GM12878 (cell line): ENCODE results near the gene TMEM253. TPM values are rescaled to one million over a fixed set of nuclear protein-coding genes. Genes with fewer than 3 reads are reported as not detected.
A peak's percentile ranks its signal among the peaks of the same experiment; 100 is the strongest.

Experiments
- CBFB ChIP-seq: IDR thresholded peaks from 2 replicates; pipeline ENCODE4 v1.6.1; 2016; ENCODE audit warnings: antibody characterized with exemption, low read depth
- CBX3 ChIP-seq: fragments of 200-600 bp; sonication (generic); IDR thresholded peaks from 2 replicates; pipeline ENCODE4 v1.6.1; 2016; ENCODE audit warnings: low read depth, borderline replicate concordance
- CREM ChIP-seq: IDR thresholded peaks from 2 replicates; pipeline ENCODE4 v1.6.1; 2014; ENCODE audit warnings: antibody characterized with exemption, low read depth
- FOS ChIP-seq: IDR thresholded peaks from 3 replicates; pipeline ENCODE4 v1.6.1; 2011; ENCODE audit warnings: borderline replicate concordance; ENCODE audit not compliant: insufficient read length; ENCODE audit errors: extremely low read depth
- FOXM1 ChIP-seq: IDR thresholded peaks from 2 replicates; pipeline ENCODE4 v1.6.1; 2012; ENCODE audit warnings: low read depth, mild to moderate bottlenecking, inconsistent platforms, low read length, moderate library complexity
- GABPA ChIP-seq: IDR thresholded peaks from 2 replicates; pipeline ENCODE4 v1.6.1; 2014; ENCODE audit warnings: antibody characterized with exemption, low read depth, mild to moderate bottlenecking, inconsistent platforms
- GATAD2B ChIP-seq: fragments of 450-650 bp; conservative IDR thresholded peaks from 2 replicates; pipeline ENCODE4 v1.6.1; 2017; ENCODE audit warnings: low read depth, mild to moderate bottlenecking, moderate library complexity
- HCFC1 ChIP-seq: fragments of 150-350 bp; IDR thresholded peaks from 2 replicates; pipeline ENCODE4 v1.6.1; 2014; ENCODE audit warnings: low read length
- JUND ChIP-seq: IDR thresholded peaks from 2 replicates; pipeline ENCODE4 v1.6.1; 2012; ENCODE audit warnings: low read depth, mild to moderate bottlenecking, low read length, improper control_type of control experiment, moderate library complexity
- NFYA ChIP-seq: IDR thresholded peaks from 2 replicates; pipeline ENCODE4 v1.6.1; 2011; ENCODE audit warnings: low read depth, mild to moderate bottlenecking, low read length, improper control_type of control experiment, borderline replicate concordance
- PML ChIP-seq: IDR thresholded peaks from 2 replicates; pipeline ENCODE4 v1.6.1; 2012; ENCODE audit warnings: low read length, inconsistent platforms
- POLR2AphosphoS2 ChIP-seq: IDR thresholded peaks from 2 replicates; pipeline ENCODE4 v1.6.1; 2011; ENCODE audit warnings: low read depth, mild to moderate bottlenecking, low read length, improper control_type of control experiment, moderate library complexity
- SMARCA5 ChIP-seq: fragments of 450-650 bp; IDR thresholded peaks from 2 replicates; pipeline ENCODE4 v1.6.1; 2017; ENCODE audit warnings: mild to moderate bottlenecking
- STAT3 ChIP-seq: IDR thresholded peaks from 2 replicates; pipeline ENCODE4 v1.6.1; 2011; ENCODE audit warnings: low read depth, low read length, improper control_type of control experiment
- YBX1 ChIP-seq: fragments of 450-650 bp; IDR thresholded peaks from 2 replicates; pipeline ENCODE4 v1.6.1; 2016; ENCODE audit warnings: antibody characterized with exemption
- ZBED1 ChIP-seq: IDR thresholded peaks from 2 replicates; pipeline ENCODE4 v1.6.1; 2016; ENCODE audit warnings: borderline replicate concordance
- ZNF24 ChIP-seq: fragments of 450-650 bp; IDR thresholded peaks from 2 replicates; pipeline ENCODE4 v1.6.1; 2017; ENCODE audit warnings: antibody characterized with exemption, mild to moderate bottlenecking
- polyA plus RNA-seq, 11 experiments: library from polyadenylated mRNA; depleted of rRNA in 4 of 11; unstranded in 6 of 11; stranded (reverse) in 5 of 11; fragments of >200 nt; fragmentation: Nextera tagmentation in 4 of 11; fragmentation: Illumina TruSeq in 1 of 11; extraction: Ambion mirVana in 4 of 11; extraction: Trizol in 1 of 11; gene quantifications; 1 replicate in 1 of 11; 2 replicates in 10 of 11; pipeline versions ENCODE4 v1.2.1 to v1.2.3, GENCODE V29; 2011 to 2016; ENCODE audit warnings: inconsistent platforms in 2 of 11, missing spikeins in 2 of 11, low read depth in 1 of 11
- total RNA-seq, 4 experiments: library from RNA; depleted of rRNA in 3 of 4; stranded (reverse); fragments of >200 nt in 3 of 4; fragmentation: Illumina TruSeq in 1 of 4; extraction: Trizol in 1 of 4; gene quantifications; 2 replicates each; pipeline versions ENCODE4 v1.2.1 to v1.2.3, GENCODE V29; 2013 to 2021
- TF ChIP-seq, protein P1 (sequence below): IDR thresholded peaks from 2 replicates; pipeline ENCODE4 v1.6.1; 2012; ENCODE audit warnings: improper control_type of control experiment, low read depth, low read length; ENCODE audit not compliant: insufficient replicate concordance
- TF ChIP-seq, protein P2 (sequence below): fragments of 450-650 bp; formaldehyde crosslinking; IDR thresholded peaks from 2 replicates; pipeline ENCODE4 v1.4.0; 2022; ENCODE audit warnings: mild to moderate bottlenecking, moderate library complexity
- TF ChIP-seq, protein P3 (sequence below): IDR thresholded peaks from 2 replicates; pipeline ENCODE4 v1.6.1; 2011; ENCODE audit warnings: low read depth, mild to moderate bottlenecking, low read length, moderate library complexity, borderline replicate concordance; ENCODE audit errors: extremely low read depth
- TF ChIP-seq, protein P4 (sequence below): fragments of 450-650 bp; conservative IDR thresholded peaks from 2 replicates; pipeline ENCODE4 v1.6.1; 2017; ENCODE audit warnings: mild to moderate bottlenecking, moderate library complexity

The TMEM253 gene
- total and polyA plus RNA-seq, 10 of the 15 experiments (the other 5 are each of a cell fraction or from before 2014, with no cell fraction given) = 0.11 to 0.48 TPM; not detected in 8

DNA sequence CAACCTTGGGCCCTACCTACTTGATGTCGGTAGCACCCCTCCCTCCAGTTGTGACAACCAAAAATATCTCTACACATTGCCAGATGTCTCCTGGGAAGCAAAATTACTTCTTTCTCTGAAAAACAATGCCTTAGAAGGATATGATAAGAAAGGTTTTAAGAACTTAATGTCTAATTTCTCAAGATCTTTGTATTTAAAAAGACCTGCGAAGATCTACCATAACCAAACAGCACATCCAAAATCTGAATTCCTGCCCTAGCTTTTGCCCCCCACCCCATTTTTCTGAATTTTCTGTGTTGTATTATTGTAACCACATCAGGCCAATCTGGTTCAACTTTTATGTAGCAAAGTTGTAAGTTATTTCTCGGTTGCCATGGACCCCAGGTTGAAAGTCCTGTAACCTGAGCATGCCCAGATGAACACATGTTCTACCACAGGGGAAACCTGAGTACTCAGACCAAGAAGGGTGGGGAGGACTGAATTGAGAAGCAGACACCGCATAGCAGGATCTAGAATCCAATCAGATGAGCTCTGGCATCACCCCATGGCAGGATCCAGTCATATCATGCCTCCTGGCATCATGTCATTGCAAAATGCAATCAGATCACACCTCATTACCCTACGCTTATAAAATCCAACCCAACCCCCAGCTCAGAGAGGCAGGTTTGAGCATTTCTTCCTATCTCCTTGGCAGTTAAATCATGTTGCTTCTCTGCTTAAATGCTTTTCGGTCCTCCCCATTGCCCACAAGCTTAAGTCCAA lies 8.7 kb downstream of the TMEM253 start (continued):
- TF ChIP-seq, protein P1, sequence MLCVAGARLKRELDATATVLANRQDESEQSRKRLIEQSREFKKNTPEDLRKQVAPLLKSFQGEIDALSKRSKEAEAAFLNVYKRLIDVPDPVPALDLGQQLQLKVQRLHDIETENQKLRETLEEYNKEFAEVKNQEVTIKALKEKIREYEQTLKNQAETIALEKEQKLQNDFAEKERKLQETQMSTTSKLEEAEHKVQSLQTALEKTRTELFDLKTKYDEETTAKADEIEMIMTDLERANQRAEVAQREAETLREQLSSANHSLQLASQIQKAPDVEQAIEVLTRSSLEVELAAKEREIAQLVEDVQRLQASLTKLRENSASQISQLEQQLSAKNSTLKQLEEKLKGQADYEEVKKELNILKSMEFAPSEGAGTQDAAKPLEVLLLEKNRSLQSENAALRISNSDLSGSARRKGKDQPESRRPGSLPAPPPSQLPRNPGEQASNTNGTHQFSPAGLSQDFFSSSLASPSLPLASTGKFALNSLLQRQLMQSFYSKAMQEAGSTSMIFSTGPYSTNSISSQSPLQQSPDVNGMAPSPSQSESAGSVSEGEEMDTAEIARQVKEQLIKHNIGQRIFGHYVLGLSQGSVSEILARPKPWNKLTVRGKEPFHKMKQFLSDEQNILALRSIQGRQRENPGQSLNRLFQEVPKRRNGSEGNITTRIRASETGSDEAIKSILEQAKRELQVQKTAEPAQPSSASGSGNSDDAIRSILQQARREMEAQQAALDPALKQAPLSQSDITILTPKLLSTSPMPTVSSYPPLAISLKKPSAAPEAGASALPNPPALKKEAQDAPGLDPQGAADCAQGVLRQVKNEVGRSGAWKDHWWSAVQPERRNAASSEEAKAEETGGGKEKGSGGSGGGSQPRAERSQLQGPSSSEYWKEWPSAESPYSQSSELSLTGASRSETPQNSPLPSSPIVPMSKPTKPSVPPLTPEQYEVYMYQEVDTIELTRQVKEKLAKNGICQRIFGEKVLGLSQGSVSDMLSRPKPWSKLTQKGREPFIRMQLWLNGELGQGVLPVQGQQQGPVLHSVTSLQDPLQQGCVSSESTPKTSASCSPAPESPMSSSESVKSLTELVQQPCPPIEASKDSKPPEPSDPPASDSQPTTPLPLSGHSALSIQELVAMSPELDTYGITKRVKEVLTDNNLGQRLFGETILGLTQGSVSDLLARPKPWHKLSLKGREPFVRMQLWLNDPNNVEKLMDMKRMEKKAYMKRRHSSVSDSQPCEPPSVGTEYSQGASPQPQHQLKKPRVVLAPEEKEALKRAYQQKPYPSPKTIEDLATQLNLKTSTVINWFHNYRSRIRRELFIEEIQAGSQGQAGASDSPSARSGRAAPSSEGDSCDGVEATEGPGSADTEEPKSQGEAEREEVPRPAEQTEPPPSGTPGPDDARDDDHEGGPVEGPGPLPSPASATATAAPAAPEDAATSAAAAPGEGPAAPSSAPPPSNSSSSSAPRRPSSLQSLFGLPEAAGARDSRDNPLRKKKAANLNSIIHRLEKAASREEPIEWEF = no peak
- TF ChIP-seq POLR2AphosphoS2 (no peak), SMARCA5 (no peak), STAT3 (no peak), HCFC1 (no peak), ZNF24 (no peak), PML (no peak), CBFB (no peak), NFYA (no peak), GATAD2B (no peak), CBX3 (no peak), FOS (no peak), GABPA (no peak), CREM (peak; percentile 75; the same call in 1 of the 2 replicates), JUND (no peak), YBX1 (no peak), ZBED1 (no peak), FOXM1 (peak; percentile 66; the same call in 1 of the 2 replicates)
- TF ChIP-seq, protein P2, sequence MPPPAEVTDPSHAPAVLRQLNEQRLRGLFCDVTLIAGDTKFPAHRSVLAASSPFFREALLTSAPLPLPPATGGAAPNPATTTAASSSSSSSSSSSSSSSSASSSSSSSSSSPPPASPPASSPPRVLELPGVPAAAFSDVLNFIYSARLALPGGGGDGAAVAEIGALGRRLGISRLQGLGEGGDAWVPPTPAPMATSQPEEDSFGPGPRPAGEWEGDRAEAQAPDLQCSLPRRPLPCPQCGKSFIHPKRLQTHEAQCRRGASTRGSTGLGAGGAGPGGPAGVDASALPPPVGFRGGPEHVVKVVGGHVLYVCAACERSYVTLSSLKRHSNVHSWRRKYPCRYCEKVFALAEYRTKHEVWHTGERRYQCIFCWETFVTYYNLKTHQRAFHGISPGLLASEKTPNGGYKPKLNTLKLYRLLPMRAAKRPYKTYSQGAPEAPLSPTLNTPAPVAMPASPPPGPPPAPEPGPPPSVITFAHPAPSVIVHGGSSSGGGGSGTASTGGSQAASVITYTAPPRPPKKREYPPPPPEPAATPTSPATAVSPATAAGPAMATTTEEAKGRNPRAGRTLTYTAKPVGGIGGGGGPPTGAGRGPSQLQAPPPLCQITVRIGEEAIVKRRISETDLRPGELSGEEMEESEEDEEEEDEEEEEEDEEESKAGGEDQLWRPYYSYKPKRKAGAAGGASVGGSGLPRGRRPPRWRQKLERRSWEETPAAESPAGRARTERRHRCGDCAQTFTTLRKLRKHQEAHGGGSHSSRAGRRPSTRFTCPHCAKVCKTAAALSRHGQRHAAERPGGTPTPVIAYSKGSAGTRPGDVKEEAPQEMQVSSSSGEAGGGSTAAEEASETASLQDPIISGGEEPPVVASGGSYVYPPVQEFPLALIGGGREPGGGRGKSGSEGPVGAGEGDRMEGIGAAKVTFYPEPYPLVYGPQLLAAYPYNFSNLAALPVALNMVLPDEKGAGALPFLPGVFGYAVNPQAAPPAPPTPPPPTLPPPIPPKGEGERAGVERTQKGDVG = no peak
- TF ChIP-seq, protein P3, sequence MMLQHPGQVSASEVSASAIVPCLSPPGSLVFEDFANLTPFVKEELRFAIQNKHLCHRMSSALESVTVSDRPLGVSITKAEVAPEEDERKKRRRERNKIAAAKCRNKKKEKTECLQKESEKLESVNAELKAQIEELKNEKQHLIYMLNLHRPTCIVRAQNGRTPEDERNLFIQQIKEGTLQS = no peak
- TF ChIP-seq, protein P4, sequence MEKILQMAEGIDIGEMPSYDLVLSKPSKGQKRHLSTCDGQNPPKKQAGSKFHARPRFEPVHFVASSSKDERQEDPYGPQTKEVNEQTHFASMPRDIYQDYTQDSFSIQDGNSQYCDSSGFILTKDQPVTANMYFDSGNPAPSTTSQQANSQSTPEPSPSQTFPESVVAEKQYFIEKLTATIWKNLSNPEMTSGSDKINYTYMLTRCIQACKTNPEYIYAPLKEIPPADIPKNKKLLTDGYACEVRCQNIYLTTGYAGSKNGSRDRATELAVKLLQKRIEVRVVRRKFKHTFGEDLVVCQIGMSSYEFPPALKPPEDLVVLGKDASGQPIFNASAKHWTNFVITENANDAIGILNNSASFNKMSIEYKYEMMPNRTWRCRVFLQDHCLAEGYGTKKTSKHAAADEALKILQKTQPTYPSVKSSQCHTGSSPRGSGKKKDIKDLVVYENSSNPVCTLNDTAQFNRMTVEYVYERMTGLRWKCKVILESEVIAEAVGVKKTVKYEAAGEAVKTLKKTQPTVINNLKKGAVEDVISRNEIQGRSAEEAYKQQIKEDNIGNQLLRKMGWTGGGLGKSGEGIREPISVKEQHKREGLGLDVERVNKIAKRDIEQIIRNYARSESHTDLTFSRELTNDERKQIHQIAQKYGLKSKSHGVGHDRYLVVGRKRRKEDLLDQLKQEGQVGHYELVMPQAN = no peak
